HCT116 (cell line): ENCODE measurements around the gene EMP1. TPM values are rescaled to one million over a fixed set of nuclear protein-coding genes. Genes with fewer than 3 reads are reported as not detected.

Experiments
- ATAC-seq: fragments of 200-7000 bp; cut with Tn5 transposase; 2 replicates; pipeline ENCODE4 v1.9.1; 2020; ENCODE audit warnings: mild to moderate bottlenecking, moderate library complexity
- BruUV-seq: library from RNA; stranded (reverse); fragments of 400-500 nt; replicated peaks from 2 replicates; lab custom pipeline; 2021; lab: Mats Ljungman, UMichigan
- CTCF ChIA-PET: fragments of 300-600 bp; sonication (Branson Sonifier 250); formaldehyde crosslinking; loops from one replicate; lab custom pipeline; 2021; ENCODE audit warnings: antibody characterized with exemption; lab: Charles Lee
- POLR2A ChIA-PET: fragments of 300-600, 350-600 bp; sonication (Branson Sonifier 250); formaldehyde crosslinking; loops from one replicate; lab custom pipeline; 2021; ENCODE audit warnings: antibody characterized with exemption; lab: Charles Lee
- RAD21 ChIA-PET, 2 experiments: fragments of 300-600 bp; sonication (Branson Sonifier 250); formaldehyde crosslinking; loops; one replicate each; lab custom pipeline; 2023; ENCODE audit warnings: low total read pairs in 2 of 2; ENCODE audit not compliant: uncharacterized antibody in 2 of 2, unreplicated experiment in 2 of 2, low non-redundant PET in 1 of 2; lab: Charles Lee
- DNase-seq: peaks from one replicate; pipeline ENCODE4 v3.0.0-alpha.2; 2010; ENCODE audit warnings: low read depth, low spot score
- H2AFZ ChIP-seq: fragments of 200-600 bp; shearing (Covaris generic), sonication (generic); 2 replicates; pipeline ENCODE4 v1.6.1; 2017; ENCODE audit warnings: low read depth, mixed run types, mixed read lengths, antibody characterized with exemption, low read length; ENCODE audit not compliant: poor library complexity, severe bottlenecking
- H3K27ac ChIP-seq: 2 replicates; pipeline ENCODE4 v1.5.1; 2012; ENCODE audit warnings: low read depth, low read length
- H3K27me3 ChIP-seq: fragments of 200-600 bp; sonication (generic); 2 replicates; pipeline ENCODE4 v1.6.1; 2016; ENCODE audit warnings: mixed run types, low read length, mixed read lengths; ENCODE audit not compliant: insufficient read depth
- H3K36me3 ChIP-seq, 2 experiments: fragments of 200-500 bp in 1 of 2; fragments of 200-600 bp in 1 of 2; sonication (Bioruptor generic) in 1 of 2; sonication (generic) in 1 of 2; 2 replicates each; pipeline versions ENCODE4 v1.5.1 to v1.6.1; 2014 to 2016; ENCODE audit warnings: low read length in 2 of 2, inconsistent platforms in 1 of 2, mixed read lengths in 1 of 2, mixed run types in 1 of 2; ENCODE audit not compliant: insufficient read depth in 2 of 2, control insufficient read depth in 1 of 2
- H3K4me1 ChIP-seq, 2 experiments: fragments of 200-600 bp in 1 of 2; sonication (generic) in 1 of 2; 2 replicates each; pipeline versions ENCODE4 v1.5.1 to v1.6.1; 2012 to 2017; ENCODE audit warnings: low read length in 2 of 2, inconsistent platforms in 1 of 2, mild to moderate bottlenecking in 1 of 2, mixed read lengths in 1 of 2, mixed run types in 1 of 2, moderate library complexity in 1 of 2; ENCODE audit not compliant: insufficient read depth in 2 of 2, control insufficient read depth in 1 of 2
- H3K4me2 ChIP-seq: fragments of 200-600 bp; sonication (generic); 2 replicates; pipeline ENCODE4 v1.6.1; 2017; ENCODE audit warnings: mixed run types, low read length, mixed read lengths
- H3K4me3 ChIP-seq, 2 experiments: fragments of 200-600 bp in 1 of 2; sonication (generic) in 1 of 2; replicated peaks in 1 of 2; 2 replicates each; pipeline ENCODE4 v1.5.1; 2011 to 2016; ENCODE audit warnings: low read length in 2 of 2, control low read depth in 1 of 2, low read depth in 1 of 2, mild to moderate bottlenecking in 1 of 2, mixed read lengths in 1 of 2, mixed run types in 1 of 2
- H3K79me2 ChIP-seq: fragments of 200-600 bp; sonication (generic); 2 replicates; pipeline ENCODE4 v1.6.1; 2017; ENCODE audit warnings: mild to moderate bottlenecking, mixed run types, low read length, moderate library complexity, mixed read lengths; ENCODE audit not compliant: insufficient read depth
- H3K9ac ChIP-seq: fragments of 200-600 bp; sonication (generic); 2 replicates; pipeline ENCODE4 v1.6.1; 2016; ENCODE audit warnings: low read length, mixed read lengths
- H3K9me2 ChIP-seq: fragments of 200-600 bp; sonication (generic), shearing (Covaris generic); 2 replicates; pipeline ENCODE4 v1.6.1; 2017; ENCODE audit warnings: mixed run types, mild to moderate bottlenecking, moderate library complexity; ENCODE audit not compliant: insufficient read depth
- H3K9me3 ChIP-seq, 2 experiments: fragments of 200-500 bp in 1 of 2; fragments of 200-600 bp in 1 of 2; sonication (Bioruptor generic) in 1 of 2; sonication (generic) in 1 of 2; 2 replicates each; pipeline ENCODE4 v1.6.1; 2014 to 2017; ENCODE audit warnings: low read length in 2 of 2, mixed read lengths in 2 of 2, inconsistent platforms in 1 of 2, low read depth in 1 of 2, mild to moderate bottlenecking in 1 of 2, mixed run types in 1 of 2, moderate library complexity in 1 of 2; ENCODE audit not compliant: control insufficient read depth in 1 of 2, insufficient read depth in 1 of 2
- H4K20me1 ChIP-seq: fragments of 200-600 bp; sonication (generic), shearing (Covaris generic); 2 replicates; pipeline ENCODE4 v1.6.1; 2017; ENCODE audit warnings: mixed run types, mild to moderate bottlenecking, moderate library complexity; ENCODE audit not compliant: insufficient read depth
- CBX3 ChIP-seq: IDR thresholded peaks from 2 replicates; pipeline ENCODE4 v1.6.1; 2012; ENCODE audit warnings: low read depth
- CEBPB ChIP-seq: IDR thresholded peaks from 2 replicates; pipeline ENCODE4 v1.6.1; 2012; ENCODE audit warnings: low read depth
- EGR1 ChIP-seq: IDR thresholded peaks from 2 replicates; pipeline ENCODE4 v1.6.1; 2012; ENCODE audit warnings: low read depth
- EZH2 ChIP-seq: fragments of 200-600 bp; sonication (generic); IDR thresholded peaks from 2 replicates; pipeline ENCODE4 v1.6.1; 2017; ENCODE audit warnings: antibody characterized with exemption, mixed run types
- EZH2phosphoT487 ChIP-seq: fragments of 200-600 bp; IDR thresholded peaks from 2 replicates; pipeline ENCODE4 v1.6.1; 2018; ENCODE audit warnings: antibody characterized with exemption, borderline replicate concordance
- FOSL1 ChIP-seq: IDR thresholded peaks from 2 replicates; pipeline ENCODE4 v1.6.1; 2012; ENCODE audit warnings: low read depth
- JUND ChIP-seq: IDR thresholded peaks from 2 replicates; pipeline ENCODE4 v1.6.1; 2012
- POLR2A ChIP-seq: IDR thresholded peaks from 2 replicates; pipeline ENCODE4 v1.7.0; 2011; ENCODE audit warnings: borderline replicate concordance; ENCODE audit not compliant: insufficient read depth, insufficient read length; ENCODE audit errors: extremely low read depth
- POLR2AphosphoS5 ChIP-seq: IDR thresholded peaks from 2 replicates; pipeline ENCODE4 v1.6.1; 2011; ENCODE audit warnings: mild to moderate bottlenecking, low read depth, low read length, moderate library complexity
- SIN3A ChIP-seq: IDR thresholded peaks from 2 replicates; pipeline ENCODE4 v1.6.1; 2012; ENCODE audit warnings: low read depth
- SP1 ChIP-seq: IDR thresholded peaks from 2 replicates; pipeline ENCODE4 v1.6.1; 2012; ENCODE audit warnings: low read depth
- SRF ChIP-seq: IDR thresholded peaks from 2 replicates; pipeline ENCODE4 v1.6.1; 2012; ENCODE audit warnings: low read depth
- TCF7L2 ChIP-seq: IDR thresholded peaks from 2 replicates; pipeline ENCODE4 v1.7.0; 2011; ENCODE audit warnings: borderline replicate concordance, inconsistent platforms; ENCODE audit not compliant: insufficient read depth, insufficient read length; ENCODE audit errors: extremely low read depth
- YY1 ChIP-seq: IDR thresholded peaks from 2 replicates; pipeline ENCODE4 v1.6.1; 2011; ENCODE audit warnings: low read length, low read depth, moderate library complexity, mild to moderate bottlenecking; ENCODE audit not compliant: insufficient replicate concordance; ENCODE audit errors: extremely low read depth
- ZFX ChIP-seq: fragments of 450-650 bp; IDR thresholded peaks from 2 replicates; pipeline ENCODE4 v1.6.1; 2017
- ZNF274 ChIP-seq: fragments of 200-500 bp; sonication (Bioruptor generic); IDR thresholded peaks from 2 replicates; pipeline ENCODE4 v1.6.1; 2014; ENCODE audit warnings: mild to moderate bottlenecking, low read depth, low read length, inconsistent platforms
- intact Hi-C: fragments of 100-400 bp; cut with micrococcal nuclease; formaldehyde crosslinking; loops from 2 replicates; pipeline ENCODE4 v1.10.0; 2022
- total RNA-seq: library from RNA; stranded (reverse); gene quantifications from one replicate; pipeline ENCODE4 v1.2.1, GENCODE V29; 2021; ENCODE audit not compliant: unreplicated experiment
- TF ChIP-seq, protein P1 (sequence below): IDR thresholded peaks from 2 replicates; pipeline ENCODE4 v1.6.1; 2012
- TF ChIP-seq, protein P2 (sequence below): IDR thresholded peaks from 2 replicates; pipeline ENCODE4 v1.6.1; 2012
- TF ChIP-seq, protein P3 (sequence below): IDR thresholded peaks from 2 replicates; pipeline ENCODE4 v1.6.1; 2011; ENCODE audit warnings: mild to moderate bottlenecking, low read length, moderate library complexity; ENCODE audit not compliant: insufficient replicate concordance; ENCODE audit errors: extremely low read depth

Gene EMP1
- total RNA-seq, 1 experiment from 2014 or later = 110 TPM

DNA sequence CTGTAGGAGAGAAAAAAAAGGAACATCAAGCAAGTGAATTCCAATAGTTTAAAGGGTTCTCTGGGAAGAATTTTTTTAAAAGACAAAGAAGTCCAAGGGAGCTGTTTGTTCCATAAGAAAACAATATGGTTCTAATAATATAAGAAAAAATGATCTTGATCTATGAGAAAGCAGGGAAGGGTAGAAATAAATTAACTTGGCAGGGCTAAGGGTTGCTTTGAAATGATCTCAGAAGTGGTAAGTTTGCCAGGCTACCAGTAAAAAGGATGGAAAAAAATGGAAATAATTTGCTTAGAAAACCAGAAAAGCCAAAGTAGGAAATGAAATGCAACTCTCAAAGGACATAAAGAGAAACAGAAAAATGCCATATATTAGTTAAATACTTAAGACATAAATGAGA, 41.7 kb upstream of the EMP1 start (continued):
- TF ChIP-seq SIN3A (no peak), SRF (no peak), YY1 (no peak), POLR2A (no peak)
- TF ChIP-seq, protein P1, sequence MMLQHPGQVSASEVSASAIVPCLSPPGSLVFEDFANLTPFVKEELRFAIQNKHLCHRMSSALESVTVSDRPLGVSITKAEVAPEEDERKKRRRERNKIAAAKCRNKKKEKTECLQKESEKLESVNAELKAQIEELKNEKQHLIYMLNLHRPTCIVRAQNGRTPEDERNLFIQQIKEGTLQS = no peak
- TF ChIP-seq, protein P2, sequence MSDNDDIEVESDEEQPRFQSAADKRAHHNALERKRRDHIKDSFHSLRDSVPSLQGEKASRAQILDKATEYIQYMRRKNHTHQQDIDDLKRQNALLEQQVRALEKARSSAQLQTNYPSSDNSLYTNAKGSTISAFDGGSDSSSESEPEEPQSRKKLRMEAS = no peak
- TF ChIP-seq, all 23 proteins: peak for 0

DNA sequence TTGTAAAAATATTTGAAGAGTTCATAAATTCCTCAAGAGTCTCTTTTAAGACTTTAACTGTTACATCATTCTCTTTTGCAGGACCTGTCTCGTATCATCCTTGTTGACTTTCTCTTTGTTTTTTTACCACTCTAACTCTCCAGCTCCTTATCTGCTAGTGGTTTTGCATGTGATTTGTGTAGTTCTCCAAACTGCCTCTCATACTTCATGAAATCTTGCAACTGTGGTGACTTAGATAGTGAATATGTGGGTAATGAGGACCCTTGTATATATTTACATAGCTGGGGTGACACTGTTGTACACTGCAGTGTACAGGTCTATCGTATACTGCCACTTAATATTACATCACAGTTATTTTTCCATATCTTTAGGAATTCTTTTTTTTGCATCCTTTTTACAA, 40.2 kb upstream of the EMP1 start:
- H3K4me1 ChIP-seq = peaks cover 0 to 26% of the 10 kb centered on the region in 2 experiments; a peak in 2 of 4 replicates
- H3K79me2 ChIP-seq = no peaks in the 10 kb centered on the region
- H2AFZ ChIP-seq = peak overlapping the region; percentile 18
- DNase-seq (no peak), ATAC-seq (no peak)
- CTCF ChIA-PET = no interaction called here
- no peaks in the 10 kb centered on the region for H3K9me3 ChIP-seq
- TF ChIP-seq TCF7L2 (no peak), CEBPB (no peak), POLR2A (no peak), EZH2phosphoT487 (no peak), POLR2AphosphoS5 (no peak), JUND (no peak), SRF (no peak), EZH2 (no peak), ZFX (no peak), EGR1 (no peak), ZNF274 (no peak), SP1 (no peak), CBX3 (no peak), SIN3A (no peak), FOSL1 (no peak)
- TF ChIP-seq, protein P3, sequence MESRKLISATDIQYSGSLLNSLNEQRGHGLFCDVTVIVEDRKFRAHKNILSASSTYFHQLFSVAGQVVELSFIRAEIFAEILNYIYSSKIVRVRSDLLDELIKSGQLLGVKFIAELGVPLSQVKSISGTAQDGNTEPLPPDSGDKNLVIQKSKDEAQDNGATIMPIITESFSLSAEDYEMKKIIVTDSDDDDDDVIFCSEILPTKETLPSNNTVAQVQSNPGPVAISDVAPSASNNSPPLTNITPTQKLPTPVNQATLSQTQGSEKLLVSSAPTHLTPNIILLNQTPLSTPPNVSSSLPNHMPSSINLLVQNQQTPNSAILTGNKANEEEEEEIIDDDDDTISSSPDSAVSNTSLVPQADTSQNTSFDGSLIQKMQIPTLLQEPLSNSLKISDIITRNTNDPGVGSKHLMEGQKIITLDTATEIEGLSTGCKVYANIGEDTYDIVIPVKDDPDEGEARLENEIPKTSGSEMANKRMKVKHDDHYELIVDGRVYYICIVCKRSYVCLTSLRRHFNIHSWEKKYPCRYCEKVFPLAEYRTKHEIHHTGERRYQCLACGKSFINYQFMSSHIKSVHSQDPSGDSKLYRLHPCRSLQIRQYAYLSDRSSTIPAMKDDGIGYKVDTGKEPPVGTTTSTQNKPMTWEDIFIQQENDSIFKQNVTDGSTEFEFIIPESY = no peak
- TF ChIP-seq, protein P2 = no peak
- intact Hi-C loops = no loop called here
- BruUV-seq = no TSS peak
- H3K4me2 ChIP-seq = no peak overlapping the region
- no peak overlapping the region for H3K27ac ChIP-seq
- H4K20me1 ChIP-seq = no peaks in the 10 kb centered on the region
- H3K4me3 ChIP-seq = no peak overlapping the region
- no peak overlapping the region for H3K9ac ChIP-seq
- no peaks in the 10 kb centered on the region for H3K36me3 ChIP-seq
- H3K27me3 ChIP-seq = no peaks in the 10 kb centered on the region
- RAD21 ChIA-PET = no interaction called here
- no peaks in the 10 kb centered on the region for H3K9me2 ChIP-seq
- POLR2A ChIA-PET = no interaction called here
